Right ventricle myocardium inferior (tissue), 1 donor: Measurements from ENCODE around the gene HLA-DRA. TPM values are rescaled to one million over a fixed set of nuclear protein-coding genes. Genes with fewer than 3 reads are reported as not detected.
"Not testable (repeated sequence)": the region's sequence is repeated elsewhere in the genome, so short reads cannot be mapped to it uniquely, and the experiment has no call there.

ENCODE experiments used
- ATAC-seq: fragments of 200-7000 bp; cut with Tn5 transposase; one replicate; pipeline ENCODE4 v1.9.1; 2020; ENCODE audit warnings: mild to moderate bottlenecking, moderate library complexity
- DNase-seq: peaks from one replicate; pipeline ENCODE4 v3.0.0; 2021; ENCODE audit errors: missing footprints
- intact Hi-C: fragments of 100-400 bp; cut with DNase I; formaldehyde crosslinking; loops from one replicate; pipeline ENCODE4 v1.11.0; 2022
- total RNA-seq: library from RNA; stranded (reverse); fragmentation: NEBNext Ultra II Directional; extraction: Animal tissue kit (Norgen Biotek cat#: 25700); gene quantifications from one replicate; pipeline ENCODE4 v1.2.1, GENCODE V29; 2021
- donor health status: DM: no; HTN: yes; CAD: no; lungs with severe emphysema.

The HLA-DRA gene
- total RNA-seq, 1 donor from 2014 or later, result 99.2 TPM

DNA sequence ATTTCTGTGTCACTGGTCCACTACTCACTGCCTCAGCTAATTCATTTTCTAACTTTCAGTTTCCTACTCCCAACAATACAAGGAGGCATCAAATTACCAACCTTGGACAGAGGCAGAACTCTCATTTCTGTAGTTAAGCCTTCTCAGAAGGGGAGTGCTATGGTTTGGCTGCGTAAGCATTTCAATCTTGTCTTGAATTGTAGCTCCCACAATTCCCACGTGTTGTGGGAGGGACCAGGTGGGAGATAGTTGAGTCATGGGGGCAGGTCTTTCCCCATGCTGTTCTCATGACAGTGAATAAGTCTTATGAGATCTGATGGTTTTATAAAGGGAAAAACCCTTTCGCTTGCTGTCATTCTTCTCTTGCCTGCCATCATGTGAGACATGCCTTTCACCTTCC, 22.9 kb downstream of the HLA-DRA start:
- DNase-seq (no peak), ATAC-seq (no peak)
- intact Hi-C loops, result no loop called here

DNA sequence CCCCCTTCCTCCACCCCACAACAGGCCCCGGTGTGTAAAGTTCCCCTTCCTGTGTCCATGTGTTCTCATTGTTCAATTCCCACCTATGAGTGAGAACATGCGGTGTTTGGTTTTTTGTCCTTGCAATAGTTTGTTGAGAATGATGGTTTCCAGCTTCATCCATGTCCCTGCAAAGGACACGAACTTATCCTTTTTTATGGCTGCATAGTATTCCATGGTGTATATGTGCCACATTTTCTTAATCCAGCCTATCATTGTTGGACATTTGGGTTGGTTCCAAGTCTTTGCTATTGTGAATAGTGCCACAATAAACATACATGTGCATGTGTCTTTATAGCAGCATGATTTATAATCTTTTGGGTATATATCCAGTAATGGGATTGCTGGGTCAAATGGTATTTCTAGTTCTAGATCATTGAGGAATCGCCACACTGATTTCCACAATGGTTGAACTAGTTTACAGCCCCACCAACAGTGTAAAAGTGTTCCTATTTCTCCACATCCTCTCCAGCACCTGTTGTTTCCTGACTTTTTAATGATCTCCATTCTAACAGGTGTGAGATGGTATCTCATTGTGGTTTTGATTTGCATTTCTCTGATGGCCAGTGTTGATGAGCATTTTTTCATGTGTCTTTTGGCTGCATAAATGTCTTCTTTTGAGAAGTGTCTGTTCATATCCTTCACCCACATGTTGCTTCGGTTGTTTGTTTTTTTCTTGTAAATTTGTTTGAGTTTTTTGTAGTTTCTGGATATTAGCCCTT, 28.2 kb downstream of the HLA-DRA start:
- ATAC-seq, intact Hi-C loops, DNase-seq: not testable (repeated sequence)

GRCh38 chr6:32472781-32473375, 33.2 kb downstream of the HLA-DRA start:
- intact Hi-C loops, result no loop called here
- ATAC-seq, result no peak
- no peak for DNase-seq

DNA sequence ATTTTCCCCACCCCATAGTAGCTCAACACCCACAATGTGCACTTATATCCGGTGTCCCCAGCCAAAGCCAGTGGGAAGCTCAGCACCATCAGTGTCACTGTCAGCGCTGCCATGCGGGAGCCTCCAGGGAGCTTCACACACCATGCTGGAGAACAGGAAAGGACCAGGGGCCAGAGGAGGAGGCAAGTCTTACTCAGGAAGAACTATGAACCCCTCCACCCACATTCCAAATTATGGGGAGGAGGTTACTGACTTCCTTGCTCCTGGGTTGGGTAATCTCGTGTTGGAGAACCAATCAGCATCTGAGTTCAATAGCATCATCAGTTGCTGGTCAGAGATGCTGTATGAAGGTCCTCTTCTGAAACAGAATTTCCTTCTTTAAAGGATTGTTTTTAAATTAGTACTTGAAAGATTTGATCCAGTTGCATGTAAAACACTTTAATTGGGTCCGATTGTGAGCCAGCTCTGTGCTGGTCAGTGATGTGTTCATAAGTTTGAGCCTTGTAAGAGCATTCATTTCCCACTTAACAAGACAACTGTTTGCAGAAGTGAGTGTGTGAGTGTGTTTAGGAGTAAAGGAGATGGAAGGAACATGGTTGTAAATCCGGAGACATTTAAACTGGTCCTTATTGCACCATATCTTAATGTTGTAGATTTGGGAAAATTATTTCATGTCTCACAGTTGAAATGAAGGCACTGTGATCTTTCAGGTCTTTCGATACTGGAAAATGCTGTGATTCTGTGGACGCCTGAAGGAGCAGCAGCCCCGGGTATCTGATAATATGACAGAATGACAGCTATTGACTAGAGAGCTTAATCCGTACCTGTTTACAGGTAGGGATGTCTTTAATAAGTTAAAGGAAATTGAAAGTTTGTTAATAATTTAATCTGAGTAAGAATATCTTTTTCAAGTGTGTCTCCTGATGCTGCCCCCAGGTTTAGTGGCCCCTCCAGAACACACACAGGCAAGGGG, 34.0 kb downstream of the HLA-DRA start:
- intact Hi-C loops, DNase-seq: not testable (repeated sequence)
- peak; percentile 69 for ATAC-seq

- ATAC-seq (no peak), DNase-seq (no peak)
- intact Hi-C loops, result no loop called here
Measured at GRCh38 chr6:32475392-32476206, 35.9 kb downstream of the HLA-DRA start.

- no peak for ATAC-seq
- intact Hi-C loops, result no loop called here
Measured at GRCh38 chr6:32483968-32484613, 44.4 kb downstream of the HLA-DRA start.

GRCh38 chr6:32484614-32484998, 44.9 kb downstream of the HLA-DRA start:
- DNase-seq (peak; percentile 21), ATAC-seq (no peak)
- intact Hi-C loops, result no loop called here

More at GRCh38 chr6:32483968-32484613, 44.4 kb downstream of the HLA-DRA start:
- DNase-seq, result peak; percentile 45

DNA sequence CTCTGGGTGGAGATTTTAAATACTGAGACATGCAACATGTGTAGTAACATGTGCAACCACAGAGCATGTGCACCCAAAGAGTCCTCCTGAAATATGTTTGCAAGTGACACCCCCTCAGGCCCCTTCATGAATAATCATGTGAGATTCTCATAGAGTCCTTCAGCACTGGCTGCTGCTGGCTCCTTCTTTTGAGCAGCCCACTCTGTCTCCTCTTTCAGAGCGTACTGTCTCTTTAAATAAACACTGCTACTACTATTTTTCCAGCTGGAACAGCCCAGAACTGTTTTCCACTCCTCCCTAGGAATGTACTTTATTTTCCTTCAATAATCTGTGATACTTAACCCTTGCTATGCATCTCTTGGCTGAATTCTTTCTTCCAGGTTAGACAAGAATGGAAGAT, 48.4 kb downstream of the HLA-DRA start:
- no peak for DNase-seq
- ATAC-seq, result peak; percentile 83
- intact Hi-C loops, result no loop called here

- no peak for ATAC-seq
- DNase-seq, result no peak
- intact Hi-C loops, result no loop called here
Measured at GRCh38 chr6:32491700-32492099, 52.0 kb downstream of the HLA-DRA start.

DNA sequence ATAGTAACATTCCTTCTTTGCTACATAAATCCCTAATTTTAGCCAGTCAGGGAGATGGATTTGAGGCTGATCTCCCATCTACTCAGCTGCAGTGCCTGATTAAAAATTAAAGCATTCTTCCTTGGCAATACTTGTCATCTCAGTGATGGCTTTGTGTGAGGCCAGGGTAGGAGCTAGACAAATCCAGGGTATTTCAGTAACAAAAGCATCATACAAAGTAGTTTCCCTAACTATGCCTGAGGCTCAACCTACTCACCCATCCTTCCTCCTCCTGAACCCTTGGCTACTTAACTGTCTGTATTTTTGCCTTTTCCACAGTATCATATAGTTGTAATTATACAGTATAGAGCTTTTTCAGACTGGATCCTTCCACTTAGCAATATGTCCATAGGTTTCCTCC, 52.7 kb downstream of the HLA-DRA start:
- peak; percentile 60 for ATAC-seq
- no peak for DNase-seq
- intact Hi-C loops, result no loop called here

Other genes with a start within 250 kb of the HLA-DRA start
- gene PBX2, start 249.7 kb upstream of the HLA-DRA start, total RNA-seq, result 42.9 TPM
- 6.3 TPM for gene GPSM3, start 247.2 kb upstream of the HLA-DRA start, total RNA-seq
- 24.4 TPM for gene NOTCH4, start 215.8 kb upstream of the HLA-DRA start, total RNA-seq
- not detected for gene TSBP1, start 68.0 kb upstream of the HLA-DRA start, total RNA-seq
- gene BTNL2, start 32.7 kb upstream of the HLA-DRA start, total RNA-seq, result not detected
- gene HLA-DRB5, start 90.4 kb downstream of the HLA-DRA start, total RNA-seq, result 21.2 TPM
- 32.4 TPM for gene HLA-DRB1, start 150.0 kb downstream of the HLA-DRA start, total RNA-seq
- 5.3 TPM for gene HLA-DQA1, start 197.5 kb downstream of the HLA-DRA start, total RNA-seq
- 3.9 TPM for gene HLA-DQB1, start 226.8 kb downstream of the HLA-DRA start, total RNA-seq